ENCODE measurements around the gene CISD3.

Gene CISD3

GRCh38 chr17:38707678-38708351 lies 22.3 kb upstream of the CISD3 start:
- TF ChIP-seq CTCF (IDR thresholded peaks at IDR 0.05; ENCODE audit: low read depth, low read length) = no peak
- H3K4me3 ChIP-seq (replicated peaks in 1 of 2; ENCODE audit: low read depth in 2 of 2, low read length in 2 of 2) = no peak overlapping the region
- no peak for DNase-seq (ENCODE audit: low read depth in 2 of 2)

- H3K4me3 ChIP-seq (replicated peaks in 1 of 2; ENCODE audit: low read depth in 2 of 2, low read length in 2 of 2) = no peak overlapping the region
- DNase-seq (ENCODE audit: low read depth in 2 of 2) = no peak
- TF ChIP-seq CTCF (IDR thresholded peaks at IDR 0.05; ENCODE audit: low read depth, low read length) = no peak
These were observed 20.9 kb upstream of the CISD3 start for GRCh38 chr17:38709104-38709820.

- H3K4me3 ChIP-seq (replicated peaks in 1 of 2; ENCODE audit: low read depth in 2 of 2, low read length in 2 of 2) = no peak overlapping the region
- no peak for TF ChIP-seq CTCF (IDR thresholded peaks at IDR 0.05; ENCODE audit: low read depth, low read length)
- DNase-seq (ENCODE audit: low read depth in 2 of 2) = no peak
These were observed 20.1 kb upstream of the CISD3 start for GRCh38 chr17:38709864-38710603.

GRCh38 chr17:38710604-38710962 lies 19.6 kb upstream of the CISD3 start:
- no peak for TF ChIP-seq CTCF (IDR thresholded peaks at IDR 0.05; ENCODE audit: low read depth, low read length)
- DNase-seq (ENCODE audit: low read depth in 2 of 2) = no peak
- H3K4me3 ChIP-seq (replicated peaks in 1 of 2; ENCODE audit: low read depth in 2 of 2, low read length in 2 of 2) = no peak overlapping the region

GRCh38 chr17:38710985-38711384 lies 19.2 kb upstream of the CISD3 start:
- no peak for TF ChIP-seq CTCF (IDR thresholded peaks at IDR 0.05; ENCODE audit: low read depth, low read length)
- no peak overlapping the region for H3K4me3 ChIP-seq (replicated peaks in 1 of 2; ENCODE audit: low read depth in 2 of 2, low read length in 2 of 2)
- DNase-seq (ENCODE audit: low read depth in 2 of 2) = no peak

- H3K4me3 ChIP-seq (replicated peaks in 1 of 2; ENCODE audit: low read depth in 2 of 2, low read length in 2 of 2) = no peak overlapping the region
- DNase-seq (ENCODE audit: low read depth in 2 of 2) = no peak
- no peak for TF ChIP-seq CTCF (IDR thresholded peaks at IDR 0.05; ENCODE audit: low read depth, low read length)
These were observed 18.2 kb upstream of the CISD3 start for GRCh38 chr17:38711792-38712571.
